Right lung (tissue), 5 donors: ENCODE measurements around the gene DPP10. TPM values are rescaled to one million over a fixed set of nuclear protein-coding genes. Genes with fewer than 3 reads are reported as not detected.

ENCODE experiments used
- DNase-seq, 2 donors: peaks; one replicate each; pipeline ENCODE4 v3.0.0-alpha.2; 2013
- polyA plus RNA-seq, 5 donors: library from polyadenylated mRNA; unstranded; fragments of 120-200 nt; gene quantifications; one replicate each; pipeline versions ENCODE4 v1.2.1 to v1.2.3, GENCODE V29; 2013; ENCODE audit warnings: inconsistent platforms in 1 of 5, low replicate concordance in 1 of 5; ENCODE audit not compliant: insufficient read length in 5 of 5, insufficient read depth in 1 of 5

Gene DPP10
- polyA plus RNA-seq, 5 donors = 3.5 to 9.8 (median 5.0) TPM

DNA sequence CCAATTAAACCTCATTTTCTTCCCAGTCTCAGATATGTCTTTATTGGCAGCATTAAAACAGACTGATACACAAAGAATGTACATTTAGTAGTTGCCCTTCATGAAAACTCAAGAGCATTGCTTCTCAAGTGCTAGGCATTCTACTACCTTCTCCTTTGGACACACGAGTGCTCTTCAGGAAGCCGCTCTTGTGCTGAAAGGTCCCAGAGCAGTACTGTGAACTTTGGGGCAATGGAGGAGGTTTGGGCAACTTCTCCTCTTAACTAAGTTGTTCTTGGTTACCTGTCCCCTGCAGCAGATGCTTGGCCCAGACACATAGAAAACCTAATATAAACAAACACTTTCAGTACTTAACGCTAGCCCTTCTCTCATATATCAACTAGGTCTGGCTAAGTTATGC lies 362.8 kb downstream of the DPP10 start:
- DNase-seq = no peak

DNA sequence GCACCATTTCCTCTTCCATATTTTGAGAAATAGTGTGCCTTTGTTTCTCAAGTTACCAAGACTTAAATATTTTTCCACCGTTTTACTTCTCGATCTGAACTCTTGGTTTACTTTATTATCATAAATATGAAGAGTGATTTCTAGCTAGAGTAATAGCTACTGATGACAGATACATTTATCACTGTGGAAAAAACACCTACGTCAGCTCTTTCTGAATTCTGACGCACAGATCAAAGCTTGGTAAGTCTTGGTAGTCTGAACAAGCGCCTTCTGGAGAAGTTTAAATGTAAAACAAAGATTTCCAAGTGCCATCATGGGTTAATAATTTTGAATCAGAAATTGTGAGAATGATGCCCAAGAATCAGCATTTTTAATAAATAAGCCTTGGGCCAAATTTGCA lies 367.7 kb downstream of the DPP10 start:
- DNase-seq = no peak

DNA sequence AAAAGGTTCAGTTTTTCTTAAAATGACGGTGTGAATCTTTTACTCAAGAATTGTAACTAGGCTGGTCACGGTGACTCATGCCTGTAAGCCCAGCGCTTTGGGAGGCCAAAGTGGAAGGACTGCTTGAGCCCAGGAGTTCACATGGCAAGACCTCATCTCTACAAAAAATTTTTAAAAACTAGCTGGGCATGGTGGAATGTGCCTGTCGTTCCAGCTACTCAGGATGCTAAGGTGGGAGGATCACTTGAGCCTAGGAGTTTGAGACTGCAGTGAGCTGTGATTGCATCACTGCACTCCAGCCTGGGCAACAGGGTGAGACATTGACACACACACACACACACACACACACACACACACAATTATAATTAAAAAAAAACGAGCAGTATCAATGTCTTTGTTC lies 369.8 kb downstream of the DPP10 start:
- DNase-seq = no peak

DNA sequence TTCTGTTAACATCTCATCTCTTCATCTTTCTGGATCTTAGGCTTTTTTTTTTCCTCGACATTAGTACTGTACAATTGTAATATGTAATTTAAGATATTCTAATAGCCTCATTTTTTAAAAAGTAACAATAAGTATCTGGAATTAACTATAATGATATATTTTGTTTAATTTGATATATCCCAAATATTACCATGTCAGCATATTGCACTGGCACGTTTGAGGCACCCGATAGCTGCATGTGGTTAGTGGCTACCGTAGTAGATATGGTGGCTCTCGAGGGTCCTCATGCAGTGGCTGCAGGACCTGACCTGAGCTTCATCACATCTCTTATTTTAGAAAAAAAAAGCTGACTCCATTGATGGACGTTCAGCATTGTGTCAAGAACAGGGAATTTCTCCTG lies 371.9 kb downstream of the DPP10 start:
- DNase-seq = no peak

DNA sequence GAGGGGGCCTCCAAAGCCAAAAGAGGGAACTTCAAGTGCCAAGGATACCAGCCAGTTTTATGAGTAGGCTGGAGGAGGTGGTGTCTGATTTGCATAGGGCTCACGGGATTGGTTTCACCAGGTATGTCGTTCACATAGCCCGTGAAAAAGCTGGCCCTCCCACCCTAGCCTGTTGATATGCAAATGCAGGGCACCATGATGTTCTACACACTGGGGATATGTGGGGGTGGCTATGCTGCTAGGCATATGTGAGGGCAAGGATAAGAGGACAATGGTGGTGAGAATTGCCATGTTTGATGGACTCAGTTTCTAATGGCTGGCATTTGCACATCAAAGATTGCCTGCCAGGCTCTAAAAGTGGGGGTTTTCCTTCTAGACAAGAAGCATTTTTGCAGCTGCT lies 378.6 kb downstream of the DPP10 start:
- DNase-seq = no peak

DNA sequence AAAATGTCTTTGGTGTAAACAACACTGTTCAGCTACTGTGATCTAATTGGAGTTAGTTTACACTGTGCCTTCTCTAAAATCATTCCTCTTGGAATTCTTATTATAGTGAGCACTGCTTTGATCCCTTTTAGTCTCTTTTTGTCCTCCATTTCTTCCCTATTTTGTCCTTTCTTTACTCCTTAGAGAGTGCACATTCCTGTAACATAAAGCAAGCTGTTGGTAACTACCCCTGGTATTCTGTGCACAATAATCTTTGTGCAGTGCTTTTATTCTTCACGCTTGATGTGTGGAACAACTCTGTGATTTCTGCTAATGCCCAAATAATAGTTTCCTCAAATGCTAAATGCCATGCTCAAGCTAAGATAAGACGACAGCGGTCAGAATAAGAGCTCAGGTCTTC lies 401.5 kb downstream of the DPP10 start:
- no peak for DNase-seq

DNA sequence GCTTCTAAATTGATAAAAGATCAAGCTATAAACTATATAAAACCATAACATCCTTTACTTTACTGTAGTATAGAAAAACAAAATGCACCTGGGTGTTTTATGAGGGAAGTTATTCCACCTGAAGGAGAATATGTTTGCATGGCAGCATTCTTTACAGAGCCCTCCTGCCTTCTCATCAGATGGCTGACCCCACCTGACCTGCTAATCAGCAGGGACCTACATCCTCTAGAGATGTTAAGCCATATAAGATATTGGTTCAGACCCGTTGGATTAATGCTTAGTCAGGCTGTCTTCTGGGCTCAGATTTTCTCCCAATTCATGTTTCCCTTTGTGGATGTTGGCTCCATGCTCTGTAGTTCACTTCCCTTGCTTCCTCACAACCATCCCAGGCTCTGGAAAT lies 414.8 kb downstream of the DPP10 start:
- DNase-seq = no peak

DNA sequence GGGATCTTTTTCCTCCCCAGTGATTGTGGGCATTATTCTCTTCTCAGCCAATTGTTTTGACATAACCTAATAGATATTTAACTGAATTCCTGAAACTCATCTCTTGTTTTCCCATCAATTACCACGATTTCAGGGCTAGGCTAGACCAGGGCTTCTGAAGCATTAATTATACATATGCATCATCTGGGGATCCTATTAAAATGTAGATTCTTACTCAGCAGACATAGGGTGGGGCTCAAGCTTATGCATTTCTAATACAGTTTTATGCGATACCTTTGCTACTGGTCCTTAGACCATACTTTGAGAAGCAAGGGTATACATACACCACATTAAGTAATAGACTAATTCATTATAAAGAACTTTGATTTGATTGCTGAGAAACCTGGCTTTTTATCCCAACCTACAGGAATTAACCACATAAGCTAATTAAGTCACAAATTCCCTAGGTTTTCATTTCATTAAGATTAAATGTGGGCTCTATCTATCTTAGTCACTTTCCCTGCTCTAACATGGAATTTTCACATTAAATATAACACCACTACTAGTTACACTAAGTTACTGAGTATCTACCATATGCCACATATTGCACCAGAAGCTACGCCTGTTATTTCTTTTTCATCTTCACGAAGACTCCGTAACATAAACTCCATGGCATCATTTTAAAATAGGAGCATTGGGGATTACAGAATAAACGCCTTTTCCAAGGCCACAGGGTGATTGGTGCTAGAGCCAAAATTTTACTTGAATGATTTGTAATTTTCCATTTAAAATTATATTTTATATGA lies 417.5 kb downstream of the DPP10 start:
- no peak for DNase-seq

DNA sequence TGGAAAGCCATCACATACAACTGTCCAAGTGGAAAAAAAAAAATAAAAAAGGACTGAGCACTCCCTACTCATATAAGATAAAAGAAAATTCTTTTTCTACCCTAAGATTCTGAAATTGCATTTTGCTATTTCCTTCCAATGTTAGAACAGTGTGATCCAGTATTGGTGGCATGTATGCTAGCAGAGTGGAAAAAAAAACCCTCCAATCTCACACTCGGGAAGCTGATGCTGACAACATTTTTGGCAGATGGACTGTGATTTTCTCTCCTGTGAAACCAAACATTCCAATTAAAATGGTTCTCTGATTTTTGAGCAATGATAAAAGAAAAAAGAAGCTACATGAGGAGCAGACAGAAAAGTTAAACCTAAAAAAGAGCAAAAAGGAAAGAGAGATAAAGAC lies 419.8 kb downstream of the DPP10 start:
- no peak for DNase-seq

DNA sequence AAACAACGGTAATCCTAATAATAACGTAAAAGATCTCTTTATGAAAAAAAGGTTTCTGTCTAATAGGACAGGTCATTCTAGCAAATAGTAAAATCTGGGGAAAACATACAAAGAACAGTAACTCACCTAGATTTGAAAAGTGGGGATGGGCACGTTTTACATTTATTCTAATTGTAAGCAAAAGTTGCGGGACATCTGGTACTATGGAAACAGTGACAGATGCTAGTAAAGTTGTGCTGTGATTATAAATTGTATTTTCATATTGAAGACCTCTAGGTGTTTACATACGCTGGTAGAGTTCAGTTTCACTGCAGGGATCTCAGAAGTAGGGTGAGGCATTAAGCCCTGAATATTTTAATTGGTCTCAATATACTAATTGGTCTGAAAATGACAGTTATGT lies 422.5 kb downstream of the DPP10 start:
- no peak for DNase-seq

DNA sequence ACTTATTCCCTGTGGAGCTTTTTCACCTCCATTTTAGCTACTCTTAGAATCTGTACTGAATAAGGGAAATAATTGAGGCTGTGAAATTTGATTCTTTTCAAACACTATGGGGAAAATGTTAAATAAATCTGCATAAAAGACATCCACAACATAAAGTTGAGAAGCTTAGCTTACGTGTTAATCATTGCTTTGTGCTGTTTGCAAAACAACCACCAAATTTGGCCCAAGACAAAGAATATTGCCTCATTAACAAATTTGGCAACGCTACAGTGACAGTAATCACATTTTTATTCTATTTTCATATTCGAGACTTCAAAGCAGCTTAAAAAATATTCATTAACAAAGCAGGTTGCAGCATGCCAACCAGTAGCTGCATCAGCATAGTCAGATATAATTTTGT lies 437.6 kb downstream of the DPP10 start:
- no peak for DNase-seq

DNA sequence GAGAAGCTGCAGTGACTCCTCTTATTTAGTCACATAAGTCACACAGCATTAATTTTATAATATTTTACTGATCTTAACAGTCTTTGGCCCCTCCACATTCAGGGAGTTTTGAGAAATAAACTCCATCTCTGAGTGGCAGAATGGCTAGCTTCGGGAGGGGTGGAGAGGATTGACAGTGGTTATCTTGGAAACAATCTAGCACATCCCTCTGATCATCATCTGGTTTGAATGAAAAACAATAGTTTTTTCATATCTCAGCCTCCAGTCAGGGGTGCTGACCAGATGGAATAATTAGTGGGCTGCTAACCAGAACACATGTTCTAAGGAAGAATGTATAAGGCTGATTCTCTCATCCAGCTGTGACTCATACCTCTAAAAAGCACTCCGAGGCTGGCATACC lies 477.5 kb downstream of the DPP10 start:
- no peak for DNase-seq

DNA sequence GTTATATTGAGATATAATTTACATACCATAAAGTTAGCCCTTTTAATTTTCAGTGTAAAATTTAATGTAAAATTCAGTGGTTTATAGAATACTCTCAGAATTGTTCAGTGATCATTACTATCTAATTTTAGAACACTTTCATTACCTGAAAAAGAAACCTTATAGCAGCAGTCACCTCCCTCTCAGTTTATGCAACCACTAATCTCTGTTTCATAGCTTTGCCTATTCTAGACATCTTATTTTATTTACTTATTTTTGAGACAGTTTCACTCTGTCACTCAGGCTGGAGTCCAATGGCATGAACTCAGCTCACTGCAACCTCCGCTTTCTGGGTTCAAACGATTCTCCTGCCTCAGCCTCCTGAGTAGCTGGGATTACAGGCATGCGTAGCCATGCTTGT lies 479.6 kb downstream of the DPP10 start:
- no peak for DNase-seq

DNA sequence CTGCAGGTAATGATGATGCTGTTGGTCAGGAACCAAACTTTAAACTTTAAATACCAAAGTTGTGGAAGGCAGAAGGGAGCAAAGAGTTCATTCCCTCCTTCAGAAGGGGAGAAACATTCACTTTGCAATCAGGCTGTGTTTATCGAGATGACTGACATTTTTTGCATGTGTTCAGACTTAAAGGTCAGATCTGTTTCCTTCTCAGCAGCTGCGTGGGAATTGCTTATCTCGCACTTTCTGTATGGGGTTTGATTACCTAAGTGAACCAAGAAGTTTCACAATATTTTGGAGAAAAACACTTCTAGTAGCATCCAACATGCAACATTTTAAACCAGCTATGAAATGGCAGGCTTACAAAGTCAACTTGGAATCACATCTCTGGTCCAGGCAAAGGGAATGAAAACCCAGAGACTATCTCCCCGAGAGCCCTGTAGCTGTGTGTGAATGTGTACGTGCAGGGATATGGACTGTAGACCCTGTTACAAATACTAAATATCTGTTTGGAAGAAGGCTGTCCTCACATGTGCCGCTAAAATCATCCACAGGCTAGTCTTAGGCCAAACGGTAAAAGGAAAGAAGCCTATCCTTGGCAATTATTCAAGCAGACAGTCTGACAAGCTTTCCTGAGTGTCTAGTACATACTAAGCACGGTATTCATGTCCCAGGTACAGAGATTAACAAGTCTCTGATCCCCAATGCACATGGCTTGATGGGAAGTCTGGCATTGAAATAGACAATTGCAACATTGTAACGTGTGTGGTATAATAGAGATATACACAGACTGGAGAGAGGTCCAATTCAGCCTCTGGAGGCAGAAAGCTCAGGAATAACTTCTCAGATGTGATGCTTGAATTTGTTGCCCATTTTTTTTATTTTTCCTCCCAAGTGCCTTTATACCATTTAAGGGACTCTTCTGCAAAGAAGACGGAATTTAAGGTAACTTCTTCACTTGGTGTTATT lies 483.1 kb downstream of the DPP10 start:
- peak in 1 of 2 donors; percentile 8 for DNase-seq

DNA sequence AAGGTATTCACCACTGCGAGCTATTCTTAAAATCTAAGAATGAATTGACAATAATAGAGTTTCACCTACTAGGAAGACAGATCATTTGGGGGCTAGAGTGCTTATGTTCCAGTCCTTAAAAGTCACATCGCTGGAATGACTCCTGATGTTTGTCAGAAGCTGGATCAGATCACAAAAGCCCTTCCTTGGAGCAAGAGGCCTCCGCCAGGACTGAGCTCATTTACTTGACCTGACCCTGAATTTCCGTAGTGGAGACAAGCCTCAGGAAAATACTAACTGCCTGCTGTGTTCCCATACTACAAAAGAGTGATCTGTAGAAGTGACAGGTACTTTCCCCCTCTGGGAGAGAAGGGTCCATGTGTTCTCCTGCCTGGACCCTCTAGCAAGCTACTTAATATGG lies 483.9 kb downstream of the DPP10 start:
- DNase-seq = no peak

DNA sequence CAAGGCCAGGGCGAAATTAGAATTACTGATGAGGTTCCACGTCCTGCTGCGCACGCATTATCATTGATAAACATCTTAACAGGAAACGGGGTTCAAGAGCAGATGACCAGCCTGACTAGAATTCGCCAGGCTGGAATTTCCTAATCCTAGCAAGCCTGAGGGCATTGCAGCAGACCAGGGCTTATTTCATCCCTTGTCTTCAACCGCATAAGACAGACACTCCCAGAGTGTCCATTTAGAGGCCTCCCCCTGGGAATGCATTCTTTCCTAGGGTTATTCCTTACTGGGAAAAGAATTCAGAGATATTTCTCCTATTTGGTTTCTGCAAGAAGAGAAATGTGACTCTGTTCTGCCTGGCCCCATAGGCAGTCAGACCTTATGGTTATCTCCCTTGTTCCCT lies 486.8 kb downstream of the DPP10 start:
- no peak for DNase-seq

DNA sequence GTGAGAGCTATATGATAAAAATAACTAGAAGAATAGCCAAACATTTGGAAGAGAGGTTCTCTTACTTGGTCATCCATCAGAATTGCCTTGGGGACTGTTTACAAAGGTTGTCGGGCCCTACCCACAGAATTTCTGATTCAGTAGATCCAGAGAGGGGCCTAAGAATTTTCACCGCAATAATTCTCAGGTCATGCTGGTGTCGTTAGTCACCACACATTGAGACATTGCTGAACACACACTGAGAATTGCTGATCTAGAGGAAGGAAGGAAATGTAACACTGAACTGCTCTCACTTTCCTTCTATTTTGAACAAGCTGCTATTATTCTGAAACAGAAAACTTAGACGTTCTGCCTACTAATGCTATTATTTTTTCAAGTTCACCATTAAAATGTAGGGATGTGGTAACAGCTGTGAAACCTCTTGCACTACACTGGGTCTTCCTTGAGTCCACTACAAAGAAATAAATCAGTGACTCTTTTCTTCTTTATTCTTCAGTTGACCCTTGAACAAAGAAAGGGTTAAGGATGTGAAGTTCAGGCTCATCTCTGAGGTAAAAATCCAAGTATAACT lies 491.3 kb downstream of the DPP10 start:
- no peak for DNase-seq

DNA sequence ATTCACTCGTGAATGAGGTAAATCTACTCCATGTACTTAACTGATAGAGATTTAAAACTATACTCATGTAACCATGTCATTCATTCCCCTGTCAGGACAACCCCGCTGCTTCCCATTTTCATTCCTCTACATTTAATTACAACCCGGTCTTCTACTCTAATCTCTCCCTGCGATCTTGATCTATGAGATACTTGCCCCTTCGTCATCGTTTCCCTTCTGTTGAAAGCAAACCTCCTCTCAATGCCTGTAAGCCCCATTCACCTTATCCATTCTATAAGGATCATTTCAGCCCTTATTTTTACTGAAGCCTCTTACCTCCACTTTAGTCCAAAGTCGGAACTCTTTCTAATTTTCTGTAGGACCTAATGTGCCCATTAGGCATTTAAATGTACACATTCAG lies 492.6 kb downstream of the DPP10 start:
- DNase-seq = no peak

DNA sequence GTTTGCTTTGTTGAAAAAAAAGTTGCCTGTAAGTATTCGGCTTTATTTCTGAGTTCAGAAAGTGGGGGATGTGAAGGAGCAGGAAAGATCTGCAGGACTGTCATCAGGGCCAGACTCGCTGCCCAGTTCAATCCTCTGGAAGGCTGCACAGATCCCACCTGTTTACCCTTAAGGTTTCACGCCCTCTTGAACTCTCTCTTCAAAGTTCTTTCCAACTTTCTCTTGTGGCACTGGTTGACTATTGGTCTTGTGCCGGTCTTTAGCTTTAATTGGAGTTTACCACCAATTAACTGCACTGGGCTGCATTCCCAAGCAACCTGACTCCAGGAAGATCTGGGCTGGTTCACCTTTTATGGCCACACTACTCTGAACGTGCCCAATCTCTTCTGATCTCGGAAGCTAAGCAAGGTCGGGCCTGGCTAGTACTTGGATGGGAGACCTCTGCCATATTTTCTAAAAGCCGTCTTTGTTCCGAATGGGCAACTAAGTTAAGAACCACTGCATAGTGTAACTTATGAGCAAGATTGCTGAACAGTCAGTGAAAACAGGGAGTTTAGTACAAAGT lies 495.0 kb downstream of the DPP10 start:
- DNase-seq = no peak

DNA sequence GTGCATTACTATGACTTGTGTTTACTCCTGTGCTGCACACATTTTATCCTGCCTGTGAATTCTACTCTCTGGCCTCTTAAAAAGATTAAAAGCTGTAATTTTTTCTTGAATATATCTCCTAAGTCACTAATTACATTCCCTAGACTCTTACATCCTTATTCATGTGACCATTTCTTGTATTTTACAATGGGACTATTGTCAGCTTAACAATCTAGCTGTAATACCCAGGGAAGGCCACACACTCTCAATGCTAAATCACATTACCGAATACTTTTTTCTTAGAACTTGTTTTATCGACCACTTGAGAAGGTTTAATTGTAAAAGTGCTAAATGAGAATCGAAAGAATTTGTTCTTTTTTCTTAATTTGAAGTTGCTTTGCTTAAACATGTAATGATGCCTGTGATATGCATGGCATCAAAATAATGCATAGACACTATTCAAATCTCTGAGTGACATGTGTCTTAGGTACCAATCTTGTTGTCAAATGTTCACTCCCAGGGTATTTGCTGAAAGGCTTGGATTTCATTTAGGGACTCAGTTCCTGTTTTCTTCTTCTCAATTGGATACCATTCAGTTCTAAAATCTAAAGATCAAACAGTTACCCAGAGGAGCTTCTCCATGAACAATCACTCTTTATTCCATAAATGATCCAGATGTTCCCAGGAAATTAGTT lies 498.5 kb downstream of the DPP10 start:
- DNase-seq = no peak

DNA sequence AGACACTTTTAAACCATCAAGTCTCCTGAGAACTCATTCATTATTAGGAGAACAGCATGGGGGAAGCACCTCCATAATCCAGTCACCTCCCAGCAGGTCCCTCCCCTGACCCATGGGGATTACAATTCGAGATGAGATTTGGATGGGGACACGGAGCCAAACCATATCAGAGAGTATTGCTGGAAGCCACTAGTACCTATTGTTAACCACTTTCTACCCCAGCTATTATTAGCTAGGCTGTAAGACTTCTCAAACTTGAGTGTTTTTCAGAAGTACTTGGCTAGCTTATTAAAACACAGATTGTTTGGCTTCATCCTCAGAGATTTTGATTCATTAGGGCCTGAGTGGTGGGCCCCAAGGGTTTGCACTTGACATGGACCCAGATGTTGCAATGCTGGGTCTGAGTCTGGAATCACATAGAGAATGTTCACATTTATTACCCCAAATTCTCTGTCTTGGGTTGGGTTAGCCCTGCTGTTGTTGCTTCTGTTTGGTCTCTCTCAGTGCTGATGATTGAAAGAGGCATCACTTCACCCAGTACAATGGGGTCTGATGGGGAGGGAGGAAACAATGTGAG lies 506.9 kb downstream of the DPP10 start:
- no peak for DNase-seq
